ENCODE measurements around the gene TLE5. TPM values are rescaled to one million over a fixed set of nuclear protein-coding genes. Genes with fewer than 3 reads are reported as not detected.

TLE5 gene
- polyA plus RNA-seq, 1 donor (not counting 4 experiments of a cell fraction or from before 2014, with no cell fraction given) = 249 TPM

DNA sequence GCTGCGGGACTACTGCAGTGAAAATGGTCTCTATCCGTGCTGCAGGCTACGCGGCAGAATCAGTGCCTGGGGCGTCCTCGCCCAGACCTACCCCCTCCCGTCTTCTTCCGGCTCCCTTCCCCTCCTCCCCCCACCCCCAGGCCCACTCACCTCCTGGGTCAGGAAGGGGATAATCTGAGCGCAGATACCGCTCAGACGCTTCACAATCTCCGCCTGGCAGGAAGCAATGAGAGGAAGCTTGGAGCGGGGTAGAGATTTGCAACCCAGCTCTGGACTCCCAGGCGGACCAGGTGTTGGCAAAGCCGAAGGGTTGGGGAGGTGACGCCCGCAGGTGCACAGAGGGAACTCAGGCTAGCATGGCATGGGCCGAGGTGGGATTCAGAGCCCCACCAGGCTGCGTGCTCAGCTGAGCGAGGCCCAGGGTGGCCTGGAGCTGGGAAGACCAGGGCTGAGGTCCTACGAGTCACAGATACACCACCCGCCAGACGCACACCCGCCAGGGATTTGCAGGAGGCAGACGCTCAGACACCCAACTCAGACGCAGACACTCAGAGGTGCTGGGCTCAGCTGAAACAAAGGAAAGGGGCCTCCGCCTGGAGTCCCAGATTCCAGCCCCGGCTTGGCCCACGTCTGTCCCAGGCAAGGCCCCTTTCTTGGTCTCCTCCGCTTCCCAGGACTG lies 37.3 kb downstream of the TLE5 start:
- no peak overlapping the region for H3K27ac ChIP-seq (ENCODE audit: control insufficient read depth, insufficient read depth, low read length)
- no peaks in the 10 kb centered on the region for H3K79me2 ChIP-seq (ENCODE audit: control insufficient read depth, insufficient read depth, low read length)
- TF ChIP-seq, protein P1, sequence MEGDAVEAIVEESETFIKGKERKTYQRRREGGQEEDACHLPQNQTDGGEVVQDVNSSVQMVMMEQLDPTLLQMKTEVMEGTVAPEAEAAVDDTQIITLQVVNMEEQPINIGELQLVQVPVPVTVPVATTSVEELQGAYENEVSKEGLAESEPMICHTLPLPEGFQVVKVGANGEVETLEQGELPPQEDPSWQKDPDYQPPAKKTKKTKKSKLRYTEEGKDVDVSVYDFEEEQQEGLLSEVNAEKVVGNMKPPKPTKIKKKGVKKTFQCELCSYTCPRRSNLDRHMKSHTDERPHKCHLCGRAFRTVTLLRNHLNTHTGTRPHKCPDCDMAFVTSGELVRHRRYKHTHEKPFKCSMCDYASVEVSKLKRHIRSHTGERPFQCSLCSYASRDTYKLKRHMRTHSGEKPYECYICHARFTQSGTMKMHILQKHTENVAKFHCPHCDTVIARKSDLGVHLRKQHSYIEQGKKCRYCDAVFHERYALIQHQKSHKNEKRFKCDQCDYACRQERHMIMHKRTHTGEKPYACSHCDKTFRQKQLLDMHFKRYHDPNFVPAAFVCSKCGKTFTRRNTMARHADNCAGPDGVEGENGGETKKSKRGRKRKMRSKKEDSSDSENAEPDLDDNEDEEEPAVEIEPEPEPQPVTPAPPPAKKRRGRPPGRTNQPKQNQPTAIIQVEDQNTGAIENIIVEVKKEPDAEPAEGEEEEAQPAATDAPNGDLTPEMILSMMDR (optimal IDR thresholded peaks at IDR 0.05 in 1 of 3, IDR thresholded peaks at IDR 0.05 in 1 of 3, conservative IDR thresholded peaks at IDR 0.05 in 1 of 3; ENCODE audit: extremely low read depth in 1 of 3, insufficient read depth in 2 of 3, low read length in 3 of 3) = no peak
- TF ChIP-seq EZH2 (IDR thresholded peaks at IDR 0.05; ENCODE audit: low read length) = no peak
- H3K9ac ChIP-seq (ENCODE audit: control insufficient read depth, extremely low read depth, insufficient read depth, low read length) = no peak overlapping the region
- no peaks in the 10 kb centered on the region for H3K4me1 ChIP-seq (ENCODE audit: control insufficient read depth, extremely low read depth, insufficient read depth, low read length)
- no peak overlapping the region for H3K4me3 ChIP-seq (ENCODE audit: control insufficient read depth in 2 of 3, extremely low read depth in 1 of 3, insufficient read depth in 2 of 3, low read depth in 1 of 3, low read length in 3 of 3)
- no peaks in the 10 kb centered on the region for H3K9me1 ChIP-seq (ENCODE audit: control insufficient read depth, extremely low read depth, insufficient read depth, low read length)
- no peaks in the 10 kb centered on the region for H3K9me3 ChIP-seq (ENCODE audit: control insufficient read depth, low read depth, low read length)
- peaks cover 20% of the 10 kb centered on the region for H3K27me3 ChIP-seq (ENCODE audit: control insufficient read depth, extremely low read depth, insufficient read depth, low read length)
- no peak overlapping the region for H3K4me2 ChIP-seq (ENCODE audit: control insufficient read depth, extremely low read depth, insufficient read depth, low read depth, low read length)
- H2AFZ ChIP-seq (ENCODE audit: control insufficient read depth, low read length) = no peak overlapping the region
- dilution Hi-C loops (cut with MboI; ENCODE audit: extremely low pct_ligation_motif_present, low sequenced_read_pairs) = no loop called here
- DNase-seq (ENCODE audit: low read depth, low spot score) (no peak), FAIRE-seq (no peak)
- H3K36me3 ChIP-seq (ENCODE audit: control insufficient read depth in 2 of 2, extremely low read depth in 1 of 2, insufficient read depth in 2 of 2, low read length in 2 of 2) = no peaks in the 10 kb centered on the region
- H4K20me1 ChIP-seq (ENCODE audit: control insufficient read depth, extremely low read depth, insufficient read depth, low read length) = no peaks in the 10 kb centered on the region

DNA sequence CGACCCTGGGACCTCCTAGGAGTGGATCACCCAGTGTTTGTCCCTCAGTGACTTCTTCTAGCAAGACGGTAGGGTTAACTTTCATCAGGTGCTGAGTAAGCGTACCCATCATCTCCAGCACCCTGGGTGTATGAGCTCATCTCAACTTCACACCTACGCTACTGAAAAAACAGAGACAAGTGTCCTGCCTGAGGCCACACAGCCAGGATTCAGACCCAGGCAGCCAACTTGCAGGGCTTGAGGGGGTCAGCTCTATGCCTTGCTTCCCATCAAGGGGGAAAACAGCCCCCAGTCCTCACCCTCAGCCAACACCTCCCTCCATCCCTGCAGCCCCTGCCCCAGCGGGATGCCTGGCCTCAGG lies 37.8 kb downstream of the TLE5 start:
- H4K20me1 ChIP-seq (ENCODE audit: control insufficient read depth, extremely low read depth, insufficient read depth, low read length) = no peaks in the 10 kb centered on the region
- TF ChIP-seq, protein P1 (optimal IDR thresholded peaks at IDR 0.05 in 1 of 3, IDR thresholded peaks at IDR 0.05 in 1 of 3, conservative IDR thresholded peaks at IDR 0.05 in 1 of 3; ENCODE audit: extremely low read depth in 1 of 3, insufficient read depth in 2 of 3, low read length in 3 of 3) = no peak
- TF ChIP-seq EZH2 (IDR thresholded peaks at IDR 0.05; ENCODE audit: low read length) = no peak
- H3K4me3 ChIP-seq (ENCODE audit: control insufficient read depth in 2 of 3, extremely low read depth in 1 of 3, insufficient read depth in 2 of 3, low read depth in 1 of 3, low read length in 3 of 3) = no peak overlapping the region
- dilution Hi-C loops (cut with MboI; ENCODE audit: extremely low pct_ligation_motif_present, low sequenced_read_pairs) = no loop called here
- no peak overlapping the region for H3K9ac ChIP-seq (ENCODE audit: control insufficient read depth, extremely low read depth, insufficient read depth, low read length)
- no peaks in the 10 kb centered on the region for H3K9me1 ChIP-seq (ENCODE audit: control insufficient read depth, extremely low read depth, insufficient read depth, low read length)
- peaks cover 14% of the 10 kb centered on the region for H3K27me3 ChIP-seq (ENCODE audit: control insufficient read depth, extremely low read depth, insufficient read depth, low read length)
- H3K36me3 ChIP-seq (ENCODE audit: control insufficient read depth in 2 of 2, extremely low read depth in 1 of 2, insufficient read depth in 2 of 2, low read length in 2 of 2) = no peaks in the 10 kb centered on the region
- H3K4me2 ChIP-seq (ENCODE audit: control insufficient read depth, extremely low read depth, insufficient read depth, low read depth, low read length) = no peak overlapping the region
- no peak overlapping the region for H3K27ac ChIP-seq (ENCODE audit: control insufficient read depth, insufficient read depth, low read length)
- no peaks in the 10 kb centered on the region for H3K79me2 ChIP-seq (ENCODE audit: control insufficient read depth, insufficient read depth, low read length)
- H3K4me1 ChIP-seq (ENCODE audit: control insufficient read depth, extremely low read depth, insufficient read depth, low read length) = no peaks in the 10 kb centered on the region
- DNase-seq (ENCODE audit: low read depth, low spot score) (no peak), FAIRE-seq (no peak)
- H2AFZ ChIP-seq (ENCODE audit: control insufficient read depth, low read length) = no peak overlapping the region
- H3K9me3 ChIP-seq (ENCODE audit: control insufficient read depth, low read depth, low read length) = no peaks in the 10 kb centered on the region

Measured in keratinocyte (primary cell).